ES-I3 (cell line): ENCODE results near the gene TOR1AIP1.
"Not testable (repeated sequence)": the region's sequence is repeated elsewhere in the genome, so short reads cannot be mapped to it uniquely, and the experiment has no call there.

ENCODE experiments used
- H3K36me3 ChIP-seq: 2 replicates; pipeline ENCODE4 v1.6.1; 2013; ENCODE audit warnings: mild to moderate bottlenecking, low read length, control low read depth, moderate library complexity; ENCODE audit not compliant: insufficient read depth
- H3K4me1 ChIP-seq: 2 replicates; pipeline ENCODE4 v1.6.1; 2013; ENCODE audit warnings: mild to moderate bottlenecking, control low read depth, low read length; ENCODE audit not compliant: insufficient read depth
- H3K9ac ChIP-seq: 2 replicates; pipeline ENCODE4 v1.6.1; 2013; ENCODE audit warnings: low read depth, mild to moderate bottlenecking, low read length, moderate library complexity
- H3K9me3 ChIP-seq: 2 replicates; pipeline ENCODE4 v1.6.1; 2013; ENCODE audit warnings: mild to moderate bottlenecking, low read length, moderate library complexity; ENCODE audit not compliant: control insufficient read depth, insufficient read depth

Gene TOR1AIP1

DNA sequence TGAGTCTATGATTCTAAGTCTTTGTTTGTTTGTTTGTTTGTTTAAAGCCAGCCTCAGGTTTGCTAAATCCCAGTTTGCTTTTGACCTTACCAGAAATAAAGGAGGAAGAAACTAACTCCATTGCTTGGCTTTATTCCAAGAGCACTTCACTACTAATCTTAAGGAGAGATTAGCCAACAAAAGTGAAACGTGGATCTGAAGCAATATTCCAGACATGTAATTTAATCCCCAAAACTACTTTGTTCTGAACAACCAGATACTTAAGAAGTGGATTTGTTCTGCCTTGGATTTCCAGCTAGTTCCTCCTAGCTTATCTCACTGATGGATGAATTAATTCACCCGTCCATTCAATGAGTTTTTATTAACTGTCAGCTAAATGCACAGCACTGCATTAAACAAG lies 56.7 kb downstream of the TOR1AIP1 start:
- no peaks in the 10 kb centered on the region for H3K36me3 ChIP-seq
- no peaks in the 10 kb centered on the region for H3K9me3 ChIP-seq
- H3K4me1 ChIP-seq, result no peaks in the 10 kb centered on the region
- no peak overlapping the region for H3K9ac ChIP-seq

DNA sequence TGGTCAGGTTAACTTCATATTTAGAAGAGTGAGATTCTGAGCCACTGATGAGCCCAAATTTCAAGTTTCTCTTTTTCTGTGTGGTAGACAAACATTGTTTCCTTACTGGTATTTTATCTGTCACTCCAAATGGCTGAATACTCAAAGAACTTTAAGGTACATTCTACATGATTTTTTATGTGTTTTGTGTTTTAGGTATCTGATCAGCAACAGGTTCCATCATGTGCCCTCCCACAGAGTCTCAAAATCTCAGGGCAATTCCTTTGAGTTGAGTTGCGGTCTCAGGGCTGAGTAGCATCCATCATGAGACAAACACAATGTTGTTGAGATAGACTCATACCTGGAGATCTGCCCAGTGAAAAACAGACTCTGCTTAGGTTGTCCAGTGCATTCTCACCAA lies 57.9 kb downstream of the TOR1AIP1 start:
- Histone ChIP-seq H3K4me1 (no peaks in the 10 kb centered on the region), H3K9ac (no peak overlapping the region), H3K36me3 (no peaks in the 10 kb centered on the region), H3K9me3 (no peaks in the 10 kb centered on the region)

DNA sequence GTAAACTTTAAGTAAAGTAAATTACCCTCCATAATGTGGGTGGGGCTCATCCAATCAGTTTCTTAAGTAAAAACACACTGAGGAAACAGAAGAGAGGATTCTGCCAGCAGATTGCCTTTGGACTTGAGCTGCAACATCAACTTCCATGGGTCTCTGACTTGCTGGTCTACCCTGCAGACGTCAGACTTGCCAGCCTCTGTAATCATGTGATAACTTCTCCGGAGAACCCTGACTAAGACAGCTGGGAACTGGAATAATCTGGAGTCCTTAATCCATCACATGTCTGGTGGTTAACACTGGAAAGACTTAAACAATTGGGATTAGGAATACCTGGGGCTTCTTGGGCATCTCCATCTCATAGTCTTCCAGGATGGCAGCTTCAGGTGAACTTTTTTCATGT lies 59.4 kb downstream of the TOR1AIP1 start:
- Histone ChIP-seq H3K36me3 (no peaks in the 10 kb centered on the region), H3K4me1 (no peaks in the 10 kb centered on the region), H3K9me3 (no peaks in the 10 kb centered on the region), H3K9ac (no peak overlapping the region)

DNA sequence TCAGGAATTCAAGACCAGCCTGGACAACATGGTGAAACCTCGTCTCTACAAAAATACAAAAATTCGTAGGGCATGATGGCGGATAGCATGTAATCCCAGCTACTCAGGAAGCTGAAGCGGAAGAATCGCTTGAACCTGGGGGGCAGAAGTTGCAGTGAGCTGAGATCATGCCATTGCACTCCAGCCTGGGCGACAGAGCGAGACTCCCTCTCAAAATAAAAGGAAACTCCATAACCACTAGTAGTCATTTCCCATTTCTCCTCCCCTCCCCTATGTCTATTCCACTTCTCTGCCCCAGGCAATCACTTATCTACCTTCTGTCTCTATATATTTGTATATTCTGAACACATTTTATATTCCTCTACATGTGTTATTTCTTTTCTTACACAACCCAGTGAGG lies 68.6 kb downstream of the TOR1AIP1 start:
- Histone ChIP-seq H3K36me3 (no peaks in the 10 kb centered on the region), H3K4me1 (no peaks in the 10 kb centered on the region), H3K9ac (no peak overlapping the region), H3K9me3 (no peaks in the 10 kb centered on the region)

DNA sequence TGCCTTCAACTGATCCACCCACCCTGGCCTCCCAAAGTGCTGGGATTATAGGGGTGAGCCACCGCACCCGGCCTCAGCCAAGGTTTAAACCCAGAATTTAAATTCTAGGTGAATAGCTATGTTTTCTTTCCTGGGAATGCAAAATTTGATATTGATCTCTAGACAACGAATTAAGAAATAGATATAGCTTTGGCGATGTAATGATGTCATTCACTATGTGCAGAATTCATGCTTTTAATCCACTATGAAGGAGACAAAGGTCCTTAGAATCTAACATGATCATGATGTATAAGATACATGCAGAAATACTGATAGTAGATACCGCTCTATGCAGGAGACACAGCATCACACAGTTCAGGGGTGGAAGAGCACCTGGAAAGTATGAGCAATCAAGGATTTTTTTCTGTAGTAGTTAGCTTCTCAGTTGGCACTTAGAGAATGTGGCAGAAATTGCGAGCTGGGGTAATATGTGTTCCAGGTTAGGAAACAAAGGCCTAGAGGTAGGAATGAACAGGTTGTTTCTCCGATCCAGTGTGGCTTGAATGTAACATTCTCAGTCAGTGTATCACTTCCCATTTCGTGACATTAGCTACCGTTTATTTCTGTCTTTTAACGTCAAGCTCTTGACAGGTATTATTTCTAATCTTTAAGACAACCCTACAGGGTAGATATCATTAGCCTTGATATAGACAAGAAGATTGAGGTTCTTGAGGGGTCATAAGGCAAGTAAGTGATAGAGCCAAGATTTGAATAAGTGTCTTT lies 69.5 kb downstream of the TOR1AIP1 start:
- no peaks in the 10 kb centered on the region for H3K36me3 ChIP-seq
- no peak overlapping the region for H3K9ac ChIP-seq
- H3K9me3 ChIP-seq, result no peaks in the 10 kb centered on the region
- no peaks in the 10 kb centered on the region for H3K4me1 ChIP-seq

DNA sequence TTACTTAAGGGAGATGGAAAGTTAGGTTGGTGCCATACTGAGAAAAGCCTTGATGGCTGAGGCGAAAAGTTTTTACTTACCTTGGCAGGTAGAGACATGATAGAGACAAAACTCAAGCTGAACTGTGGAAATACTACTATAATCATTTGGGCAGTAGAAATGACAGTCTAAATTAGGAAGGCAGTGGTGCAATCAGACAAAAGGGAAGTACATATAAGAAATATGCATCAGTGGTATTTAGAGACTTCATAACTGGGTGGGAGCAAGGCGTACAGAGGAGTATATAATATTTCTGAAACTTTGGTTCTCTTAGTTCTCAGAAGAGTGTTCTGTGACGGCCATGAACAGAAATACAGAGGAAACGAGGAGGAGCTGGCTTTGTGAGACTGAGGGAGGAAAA lies 70.1 kb downstream of the TOR1AIP1 start:
- no peaks in the 10 kb centered on the region for H3K4me1 ChIP-seq

DNA sequence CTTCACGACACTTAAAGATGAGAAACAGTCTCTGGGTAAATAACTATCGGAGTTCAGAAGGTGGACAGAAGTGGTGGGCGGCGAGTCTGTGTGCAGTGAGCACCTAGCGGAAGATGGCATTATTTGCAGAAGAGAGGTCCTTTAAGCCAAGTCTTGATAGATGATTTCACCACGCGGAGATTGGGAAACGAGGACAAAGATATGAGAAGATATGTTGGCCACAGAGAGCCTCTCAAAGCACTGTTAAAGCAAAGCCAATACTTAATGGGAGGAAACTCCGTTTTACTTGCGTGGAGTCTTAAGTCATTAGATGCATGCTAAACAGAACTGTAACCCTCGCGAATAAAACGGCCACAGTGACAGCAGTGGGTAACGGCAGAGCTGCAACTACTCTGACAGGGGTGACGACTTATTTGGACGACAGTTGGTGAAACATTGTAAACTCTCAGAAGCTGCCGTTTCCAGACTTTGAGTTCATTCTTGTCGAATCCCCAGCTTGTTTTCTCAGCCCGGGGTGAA lies 71.9 kb downstream of the TOR1AIP1 start:
- H3K4me1 ChIP-seq, result no peaks in the 10 kb centered on the region
- H3K9ac ChIP-seq, result peak overlapping the region; percentile 62
- no peaks in the 10 kb centered on the region for H3K36me3 ChIP-seq
- no peaks in the 10 kb centered on the region for H3K9me3 ChIP-seq

More for the DNA sequence above, 70.1 kb downstream of the TOR1AIP1 start:
- Histone ChIP-seq H3K36me3 (no peaks in the 10 kb centered on the region), H3K9ac (no peak overlapping the region), H3K9me3 (no peaks in the 10 kb centered on the region)

DNA sequence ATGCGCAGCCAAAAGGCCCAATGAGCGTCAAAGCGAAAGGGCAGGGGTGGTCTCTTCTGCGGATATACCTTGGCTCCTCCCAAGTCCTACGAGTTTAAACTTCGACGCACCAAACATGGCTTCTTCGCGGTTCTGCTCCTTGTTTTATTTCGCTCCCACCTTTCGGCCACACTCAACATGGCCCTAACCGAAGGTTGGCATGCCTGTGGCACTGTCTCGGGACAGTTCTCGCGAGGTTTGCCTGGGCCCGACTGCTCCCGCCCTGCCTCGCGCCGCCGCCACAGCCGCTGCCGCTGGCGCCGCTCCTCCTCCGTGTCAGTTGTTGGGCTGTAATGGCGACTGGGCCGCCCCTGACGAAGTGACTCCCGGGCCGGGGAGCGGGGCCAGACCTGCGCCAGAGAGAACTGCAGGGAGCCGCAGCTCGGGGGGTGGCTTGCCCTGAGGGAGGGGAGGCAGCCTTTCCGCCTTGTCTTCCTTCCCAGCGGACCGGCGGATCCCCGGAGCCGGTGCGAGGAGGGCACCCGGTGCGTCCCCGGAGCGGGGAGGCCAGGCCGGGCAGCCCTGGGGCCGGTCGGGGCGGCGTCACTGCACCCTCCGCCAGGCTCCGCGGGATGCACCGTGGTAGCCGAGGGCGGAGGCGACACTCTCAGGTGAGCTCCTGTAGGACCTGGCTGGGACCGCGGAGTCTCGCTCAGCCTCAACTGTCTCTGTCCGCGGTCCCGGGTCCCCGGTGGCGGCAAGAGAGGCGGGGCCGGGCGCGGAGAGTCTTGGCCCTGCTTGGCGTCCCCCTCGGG lies 72.6 kb downstream of the TOR1AIP1 start, which contains the start of gene CEP350:
TSS of gene CEP350 (plus strand) at position 318 of the 794 bp plus-strand sequence. CDS start 31,372 bp downstream, outside the sequence.
- H3K36me3 ChIP-seq, result no peaks in the 10 kb centered on the region
- H3K9ac ChIP-seq, result peak within 1 kb of the TSS; percentile 62
- H3K9me3 ChIP-seq, result no peaks in the 10 kb centered on the region
- H3K4me1 ChIP-seq, result no peaks in the 10 kb centered on the region

DNA sequence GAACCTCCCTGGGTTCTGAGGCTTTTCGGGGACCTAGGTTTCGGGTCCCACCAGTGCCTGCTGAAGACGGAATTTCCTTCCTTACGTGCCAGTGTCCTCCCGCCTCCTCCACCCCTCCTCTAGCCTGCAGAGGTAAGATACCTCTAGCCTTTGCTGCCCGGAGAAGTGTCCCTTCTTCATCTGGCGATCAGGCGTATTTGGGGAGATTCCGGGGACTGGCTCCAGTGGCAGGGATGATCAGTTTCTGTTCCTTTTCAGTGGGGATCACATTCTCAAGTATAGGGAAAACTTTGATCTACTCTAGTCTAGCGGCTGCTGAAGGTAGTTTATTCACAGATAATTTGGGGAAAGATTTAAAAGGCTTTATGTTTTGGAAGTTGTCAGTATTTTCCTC lies 73.2 kb downstream of the TOR1AIP1 start:
- Histone ChIP-seq H3K9ac (peak overlapping the region; percentile 62), H3K36me3 (no peaks in the 10 kb centered on the region), H3K9me3 (no peaks in the 10 kb centered on the region), H3K4me1 (no peaks in the 10 kb centered on the region)

DNA sequence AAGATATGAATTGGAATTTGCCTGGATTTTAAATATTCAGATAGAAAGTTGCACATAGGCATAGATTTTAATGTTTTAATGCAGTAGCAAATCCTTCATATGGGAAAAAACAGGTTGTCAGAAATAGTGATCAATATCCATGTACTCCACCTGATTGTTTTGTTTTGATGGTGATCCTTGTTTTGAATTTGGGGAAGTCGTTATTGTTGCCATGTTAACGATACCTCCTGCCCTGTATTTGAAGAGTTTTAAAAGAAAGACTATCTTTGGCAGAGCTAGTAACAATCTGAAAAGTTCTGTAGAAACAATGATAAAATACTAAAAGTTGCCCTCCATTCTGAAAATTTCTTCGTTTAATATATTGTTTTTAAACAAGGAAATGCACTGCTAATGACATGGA lies 73.6 kb downstream of the TOR1AIP1 start:
- Histone ChIP-seq H3K9ac (peak overlapping the region; percentile 62), H3K9me3 (no peaks in the 10 kb centered on the region), H3K4me1 (no peaks in the 10 kb centered on the region), H3K36me3 (no peaks in the 10 kb centered on the region)

DNA sequence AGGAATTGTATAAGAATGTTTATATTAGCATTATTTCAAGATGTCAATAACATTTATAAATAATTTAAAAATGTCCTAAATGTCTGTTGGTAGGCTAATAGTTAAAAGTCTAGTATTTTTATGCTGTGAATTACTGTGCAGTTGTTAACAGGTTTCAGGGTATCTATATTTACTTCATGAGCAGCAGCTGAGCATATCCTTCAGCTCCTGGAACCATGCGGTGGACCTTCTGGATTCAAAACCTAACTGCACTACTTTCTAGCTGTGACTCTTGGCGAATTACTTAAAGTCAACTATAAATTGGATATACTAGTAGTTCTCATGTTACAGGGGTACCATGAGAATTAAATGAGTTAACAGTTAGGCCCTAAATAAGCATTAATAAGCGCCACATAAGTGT lies 76.3 kb downstream of the TOR1AIP1 start:
- no peaks in the 10 kb centered on the region for H3K9me3 ChIP-seq
- no peaks in the 10 kb centered on the region for H3K36me3 ChIP-seq
- H3K4me1 ChIP-seq, result no peaks in the 10 kb centered on the region
- no peak overlapping the region for H3K9ac ChIP-seq

DNA sequence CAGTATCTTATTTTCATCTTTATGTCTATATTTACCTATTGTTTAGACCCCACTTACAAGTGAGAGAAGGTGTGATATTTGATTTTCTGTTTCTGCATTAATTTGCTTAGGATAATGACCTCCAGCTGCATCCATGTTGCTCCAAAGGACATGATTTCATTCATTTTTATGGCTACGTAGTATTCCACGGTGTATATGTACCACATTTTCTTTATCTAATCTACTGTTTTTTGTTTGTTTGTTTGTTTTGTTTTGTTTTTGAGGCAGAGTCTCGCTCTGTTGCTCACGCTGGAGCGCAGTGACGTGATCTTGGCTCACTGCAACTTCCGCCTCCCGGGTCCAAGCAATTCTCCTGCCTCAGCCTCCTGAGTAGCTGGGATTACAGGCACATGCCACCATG lies 80.1 kb downstream of the TOR1AIP1 start:
- not testable (repeated sequence) for H3K4me1 ChIP-seq, H3K9me3 ChIP-seq, H3K36me3 ChIP-seq, H3K9ac ChIP-seq

DNA sequence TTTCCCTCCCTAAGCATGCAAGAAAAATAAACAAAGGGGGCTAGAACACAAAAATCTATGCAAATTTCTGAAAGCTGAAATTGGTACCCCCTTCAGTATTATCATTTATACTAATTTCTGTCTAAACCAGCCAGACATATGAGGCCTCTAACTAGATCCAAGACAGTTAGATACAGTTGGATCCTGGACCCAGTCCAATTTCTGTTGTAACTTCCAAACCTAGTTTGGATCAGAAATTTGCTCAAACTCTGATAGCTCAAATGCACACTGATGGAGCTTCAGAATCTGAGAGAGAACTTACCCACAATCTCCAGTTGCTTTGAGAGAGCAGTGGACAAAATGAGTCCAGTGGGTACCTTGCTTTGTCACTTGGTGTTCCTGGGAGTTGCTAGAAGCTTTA lies 84.5 kb downstream of the TOR1AIP1 start:
- no peak overlapping the region for H3K9ac ChIP-seq
- H3K4me1 ChIP-seq, result peaks cover 6% of the 10 kb centered on the region; the same call in 1 of the 2 replicates
- H3K36me3 ChIP-seq, result no peaks in the 10 kb centered on the region
- H3K9me3 ChIP-seq, result no peaks in the 10 kb centered on the region

DNA sequence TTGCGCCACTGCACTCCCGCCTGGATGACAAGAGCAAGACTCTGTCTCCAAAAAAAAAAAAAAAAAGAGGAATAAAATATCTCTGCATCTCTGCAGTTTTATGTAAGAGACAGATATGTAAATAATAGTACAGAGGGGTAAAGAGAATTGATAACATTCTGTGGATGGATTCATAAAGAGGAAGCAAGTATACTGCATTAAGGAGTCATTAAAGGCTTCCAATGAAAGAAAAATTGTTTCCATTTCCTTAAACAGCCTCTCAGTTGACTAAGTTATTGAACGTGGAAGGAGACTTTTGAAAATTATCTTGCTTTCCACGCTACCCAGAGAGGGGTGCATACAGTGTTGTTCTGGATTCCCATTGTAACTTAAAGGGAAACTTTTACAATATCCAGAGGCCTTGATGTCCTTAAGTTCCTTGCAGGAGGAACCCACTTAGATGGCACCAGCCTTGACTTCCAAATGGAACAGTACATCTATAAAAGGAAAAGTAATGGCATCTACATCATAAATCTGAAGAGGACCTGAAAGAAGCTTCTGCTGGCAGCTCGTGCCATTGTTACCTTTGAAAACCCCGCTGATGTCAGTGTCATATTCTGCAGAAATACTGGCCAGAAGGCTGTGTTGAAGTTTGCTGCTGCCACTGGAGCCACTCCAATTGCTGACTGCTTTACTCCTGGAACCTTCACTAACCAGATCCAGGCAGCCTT lies 86.4 kb downstream of the TOR1AIP1 start:
- Histone ChIP-seq H3K9me3 (no peaks in the 10 kb centered on the region), H3K4me1 (peaks cover 6% of the 10 kb centered on the region; the same call in 1 of the 2 replicates), H3K36me3 (no peaks in the 10 kb centered on the region), H3K9ac (no peak overlapping the region)
